Keratinocyte (primary cell): Measurements from ENCODE around the gene NUP107.

Source experiments
- CTCF ChIP-seq, 3 experiments: IDR thresholded peaks in 1 of 3; conservative IDR thresholded peaks in 1 of 3; optimal IDR thresholded peaks in 1 of 3; 2 replicates in 2 of 3; 3 replicates in 1 of 3; pipeline versions ENCODE3 to v1.5.1; 2011; ENCODE audit warnings: low read length in 3 of 3, mild to moderate bottlenecking in 3 of 3, moderate library complexity in 2 of 3, control low read depth in 1 of 3, inconsistent platforms in 1 of 3; ENCODE audit not compliant: insufficient read depth in 2 of 3; ENCODE audit errors: extremely low read depth in 1 of 3
- EZH2 ChIP-seq: IDR thresholded peaks from one replicate; pipeline ENCODE4 v1.6.1; 2012; ENCODE audit warnings: inconsistent platforms, mild to moderate bottlenecking, low read length, moderate library complexity

GRCh38 chr12:68665016-68665569 is 21.7 kb upstream of the NUP107 start:
- TF ChIP-seq CTCF (optimal IDR thresholded peaks at IDR 0.05 in 1 of 3, IDR thresholded peaks at IDR 0.05 in 1 of 3, conservative IDR thresholded peaks at IDR 0.05 in 1 of 3; ENCODE audit: extremely low read depth in 1 of 3, insufficient read depth in 2 of 3, low read length in 3 of 3) (no peak), EZH2 (no peak)
